HG03520 (cell line): ENCODE data around the gene TMEM185B.
"Not testable (repeated sequence)": the region's sequence is repeated elsewhere in the genome, so short reads cannot be mapped to it uniquely, and the experiment has no call there.

Experiments
- ATAC-seq: cut with Tn5 transposase; IDR thresholded peaks from one replicate; pipeline ENCODE4 v1.9.1; 2021; ENCODE audit warnings: mild to moderate bottlenecking, moderate library complexity; ENCODE audit not compliant: unreplicated experiment

TMEM185B gene

GRCh38 chr2:120223034-120223912, at the start of gene TMEM185B:
TSS of gene TMEM185B (minus strand) at chr2:120223400. CDS start at chr2:120222976, 424 bp downstream.
- peak; percentile 87 for ATAC-seq

- no peak for ATAC-seq
Observed at GRCh38 chr2:120271711-120272379, 48.6 kb upstream of the TMEM185B start.

GRCh38 chr2:120269816-120270215, 46.6 kb upstream of the TMEM185B start:
- no peak for ATAC-seq

GRCh38 chr2:120269076-120269744, 46.0 kb upstream of the TMEM185B start:
- ATAC-seq = no peak

- ATAC-seq = no peak
Observed at GRCh38 chr2:120267348-120267747, 44.1 kb upstream of the TMEM185B start.

- no peak for ATAC-seq
Observed at GRCh38 chr2:120265006-120265405, 41.8 kb upstream of the TMEM185B start.

GRCh38 chr2:120262761-120263428, 39.7 kb upstream of the TMEM185B start:
- ATAC-seq = no peak

GRCh38 chr2:120262150-120262549, 39.0 kb upstream of the TMEM185B start:
- ATAC-seq = no peak

GRCh38 chr2:120261387-120262006, 38.3 kb upstream of the TMEM185B start:
- ATAC-seq = peak; percentile 70

GRCh38 chr2:120260736-120261135, 37.5 kb upstream of the TMEM185B start:
- ATAC-seq = no peak

- ATAC-seq = not testable (repeated sequence)
Observed at GRCh38 chr2:120259939-120260338, 36.7 kb upstream of the TMEM185B start.

- no peak for ATAC-seq
Observed at GRCh38 chr2:120258196-120258595, 35.0 kb upstream of the TMEM185B start.

- no peak for ATAC-seq
Observed at GRCh38 chr2:120257522-120257921, 34.3 kb upstream of the TMEM185B start.

GRCh38 chr2:120256651-120257000, 33.4 kb upstream of the TMEM185B start:
- no peak for ATAC-seq

- no peak for ATAC-seq
Observed at GRCh38 chr2:120255986-120256650, 32.9 kb upstream of the TMEM185B start.

- ATAC-seq = no peak
Observed at GRCh38 chr2:120255071-120255470, 31.9 kb upstream of the TMEM185B start.

- no peak for ATAC-seq
Observed at GRCh38 chr2:120254178-120254577, 31.0 kb upstream of the TMEM185B start.

GRCh38 chr2:120253021-120253882, 30.1 kb upstream of the TMEM185B start:
- peak; percentile 25 for ATAC-seq
